Neutrophil (primary cell): ENCODE data around the gene RAD51AP1.

Experiments used
- H3K27ac ChIP-seq: fragments of 200-600 bp; sonication (generic); 2 replicates; pipeline ENCODE4 v1.5.1; 2016; ENCODE audit warnings: mild to moderate bottlenecking, moderate library complexity
- H3K27me3 ChIP-seq: fragments of 200-600 bp; sonication (generic); 2 replicates; pipeline ENCODE4 v1.6.0; 2016; ENCODE audit warnings: mild to moderate bottlenecking
- H3K36me3 ChIP-seq: fragments of 200-600 bp; sonication (generic); 2 replicates; pipeline ENCODE4 v1.5.1; 2017
- H3K4me1 ChIP-seq, 2 experiments: fragments of 200-600 bp in 1 of 2; sonication (generic) in 1 of 2; 1 replicate in 1 of 2; 2 replicates in 1 of 2; pipeline versions ENCODE4 v1.5.1 to v1.6.1; 2013 to 2016; ENCODE audit warnings: low read depth in 1 of 2, low read length in 1 of 2, mild to moderate bottlenecking in 1 of 2, moderate library complexity in 1 of 2; ENCODE audit not compliant: control insufficient read depth in 1 of 2, insufficient read depth in 1 of 2
- H3K4me3 ChIP-seq, 2 experiments: fragments of 200-600 bp in 1 of 2; sonication (generic) in 1 of 2; 1 replicate in 1 of 2; 2 replicates in 1 of 2; pipeline ENCODE4 v1.5.1; 2013 to 2016; ENCODE audit warnings: low read depth in 1 of 2, low read length in 1 of 2, mild to moderate bottlenecking in 1 of 2, moderate library complexity in 1 of 2
- H3K9me3 ChIP-seq: fragments of 200-600 bp; sonication (generic); 2 replicates; pipeline ENCODE4 v1.5.1; 2016
- TF ChIP-seq, protein P1 (sequence below): fragments of 200-600 bp; sonication (generic); IDR thresholded peaks from 2 replicates; pipeline ENCODE4 v1.5.1; 2016; ENCODE audit warnings: antibody characterized with exemption

Gene RAD51AP1

GRCh38 chr12:4591180-4591687 is 52.5 kb downstream of the RAD51AP1 start:
- Histone ChIP-seq H3K9me3 (no peaks in the 10 kb centered on the region), H3K4me1 (peaks cover 44 to 48% of the 10 kb centered on the region in 2 experiments), H3K4me3 (peak overlapping the region in 1 of 2 experiments; percentile 51), H3K27me3 (no peaks in the 10 kb centered on the region), H3K27ac (no peak overlapping the region), H3K36me3 (no peaks in the 10 kb centered on the region)
- TF ChIP-seq, protein P1, sequence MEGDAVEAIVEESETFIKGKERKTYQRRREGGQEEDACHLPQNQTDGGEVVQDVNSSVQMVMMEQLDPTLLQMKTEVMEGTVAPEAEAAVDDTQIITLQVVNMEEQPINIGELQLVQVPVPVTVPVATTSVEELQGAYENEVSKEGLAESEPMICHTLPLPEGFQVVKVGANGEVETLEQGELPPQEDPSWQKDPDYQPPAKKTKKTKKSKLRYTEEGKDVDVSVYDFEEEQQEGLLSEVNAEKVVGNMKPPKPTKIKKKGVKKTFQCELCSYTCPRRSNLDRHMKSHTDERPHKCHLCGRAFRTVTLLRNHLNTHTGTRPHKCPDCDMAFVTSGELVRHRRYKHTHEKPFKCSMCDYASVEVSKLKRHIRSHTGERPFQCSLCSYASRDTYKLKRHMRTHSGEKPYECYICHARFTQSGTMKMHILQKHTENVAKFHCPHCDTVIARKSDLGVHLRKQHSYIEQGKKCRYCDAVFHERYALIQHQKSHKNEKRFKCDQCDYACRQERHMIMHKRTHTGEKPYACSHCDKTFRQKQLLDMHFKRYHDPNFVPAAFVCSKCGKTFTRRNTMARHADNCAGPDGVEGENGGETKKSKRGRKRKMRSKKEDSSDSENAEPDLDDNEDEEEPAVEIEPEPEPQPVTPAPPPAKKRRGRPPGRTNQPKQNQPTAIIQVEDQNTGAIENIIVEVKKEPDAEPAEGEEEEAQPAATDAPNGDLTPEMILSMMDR = no peak

GRCh38 chr12:4595881-4596280 is 57.2 kb downstream of the RAD51AP1 start:
- Histone ChIP-seq H3K4me1 (peaks cover 20 to 27% of the 10 kb centered on the region in 2 experiments), H3K36me3 (peaks cover 20% of the 10 kb centered on the region), H3K27me3 (no peaks in the 10 kb centered on the region), H3K4me3 (no peak overlapping the region), H3K9me3 (no peaks in the 10 kb centered on the region), H3K27ac (no peak overlapping the region)
- TF ChIP-seq, protein P1 = no peak

GRCh38 chr12:4603421-4603820 is 64.7 kb downstream of the RAD51AP1 start:
- Histone ChIP-seq H3K4me3 (no peak overlapping the region), H3K36me3 (peaks cover 40% of the 10 kb centered on the region), H3K9me3 (no peaks in the 10 kb centered on the region), H3K4me1 (peaks cover 11 to 15% of the 10 kb centered on the region in 2 experiments), H3K27me3 (no peaks in the 10 kb centered on the region), H3K27ac (no peak overlapping the region)
- TF ChIP-seq, protein P1 = no peak

DNA sequence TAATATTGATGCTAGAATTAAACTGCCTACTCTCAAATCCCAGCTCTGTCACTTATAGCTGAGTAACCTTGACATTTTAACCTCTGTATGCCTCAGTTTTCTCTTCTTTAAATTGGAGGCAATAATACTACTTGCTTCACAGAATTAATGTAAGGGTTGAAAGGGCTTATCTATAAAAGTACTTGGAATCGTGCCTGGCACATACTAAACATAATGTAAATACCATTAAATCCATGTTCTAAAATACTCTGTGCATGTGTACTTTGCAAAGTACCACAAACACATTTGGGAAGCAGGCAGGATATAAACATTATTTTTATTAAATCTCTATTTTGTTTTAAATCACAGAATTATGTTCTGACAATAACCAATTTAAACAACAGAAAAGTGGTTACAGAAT is 65.3 kb downstream of the RAD51AP1 start:
- H3K9me3 ChIP-seq = no peaks in the 10 kb centered on the region
- no peak overlapping the region for H3K27ac ChIP-seq
- H3K4me1 ChIP-seq = peaks cover 11 to 15% of the 10 kb centered on the region in 2 experiments
- no peaks in the 10 kb centered on the region for H3K27me3 ChIP-seq
- TF ChIP-seq, protein P1 = no peak
- no peak overlapping the region for H3K4me3 ChIP-seq
- peaks cover 41% of the 10 kb centered on the region for H3K36me3 ChIP-seq

- H3K4me3 ChIP-seq = peak overlapping the region; percentile 70 to 77
- H3K27ac ChIP-seq = peak overlapping the region; percentile 37
- no peaks in the 10 kb centered on the region for H3K27me3 ChIP-seq
- H3K4me1 ChIP-seq = peaks cover 11 to 15% of the 10 kb centered on the region in 2 experiments
- H3K36me3 ChIP-seq = peaks cover 39% of the 10 kb centered on the region
- no peaks in the 10 kb centered on the region for H3K9me3 ChIP-seq
- TF ChIP-seq, protein P1 = peak; percentile 93
Observed at GRCh38 chr12:4604684-4605193, 66.0 kb downstream of the RAD51AP1 start.
